H1 (cell line): ENCODE data around the gene GAGE12H. TPM values are rescaled to one million over a fixed set of nuclear protein-coding genes. Genes with fewer than 3 reads are reported as not detected.
"Not testable (repeated sequence)": the region's sequence is repeated elsewhere in the genome, so short reads cannot be mapped to it uniquely, and the experiment has no call there.

Experiments used
- CTCF ChIA-PET: fragments of 300-600 bp; sonication (Branson Sonifier 250); formaldehyde crosslinking; loops from one replicate; lab custom pipeline; 2021; ENCODE audit not compliant: partially characterized antibody; lab: Charles Lee
- POLR2A ChIA-PET: fragments of 300-600 bp; sonication (Branson Sonifier 250); formaldehyde crosslinking; loops from one replicate; lab custom pipeline; 2021; ENCODE audit warnings: inconsistent platforms; ENCODE audit not compliant: partially characterized antibody; lab: Charles Lee
- DNase-seq, 2 experiments: peaks; one replicate each; pipeline versions ENCODE4 v3.0.0 to v3.0.0-alpha.2; 2010 to 2022; ENCODE audit warnings: low spot score in 2 of 2, low read depth in 1 of 2, mixed read lengths in 1 of 2
- FAIRE-seq: peaks from 2 replicates; lab custom pipeline; 2011; peaks lifted over from hg19 to GRCh38; lab: Jason Lieb, UNC
- H2AFZ ChIP-seq: 2 replicates; pipeline ENCODE4 v1.8.1; 2012; ENCODE audit warnings: low read length, inconsistent platforms
- H2AK5ac ChIP-seq: 2 replicates; pipeline ENCODE4 v1.6.1; 2013; ENCODE audit warnings: low read depth, low read length
- H2BK120ac ChIP-seq: replicated peaks from 2 replicates; pipeline ENCODE3; 2013; ENCODE audit warnings: low read depth, low read length, inconsistent platforms
- H2BK12ac ChIP-seq: 2 replicates; pipeline ENCODE4 v1.6.1; 2013; ENCODE audit warnings: low read depth, low read length
- H2BK15ac ChIP-seq: 2 replicates; pipeline ENCODE4 v1.6.1; 2013; ENCODE audit warnings: low read length
- H2BK20ac ChIP-seq: 2 replicates; pipeline ENCODE4 v1.6.1; 2013; ENCODE audit warnings: low read length
- H2BK5ac ChIP-seq: 2 replicates; pipeline ENCODE4 v1.6.1; 2013; ENCODE audit warnings: low read depth, low read length
- H3K14ac ChIP-seq: 2 replicates; pipeline ENCODE4 v1.6.1; 2013; ENCODE audit warnings: inconsistent platforms; ENCODE audit not compliant: insufficient read length
- H3K18ac ChIP-seq: 2 replicates; pipeline ENCODE4 v1.6.1; 2013; ENCODE audit warnings: low read length; ENCODE audit errors: extremely low read depth
- H3K23ac ChIP-seq: 2 replicates; pipeline ENCODE4 v1.6.1; 2013; ENCODE audit warnings: inconsistent platforms; ENCODE audit not compliant: insufficient read length
- H3K23me2 ChIP-seq: 2 replicates; pipeline ENCODE4 v1.6.1; 2013; ENCODE audit warnings: low read depth, low read length
- H3K27ac ChIP-seq: 2 replicates; pipeline ENCODE4 v1.6.1; 2011; ENCODE audit warnings: low read depth, low read length, inconsistent platforms
- H3K27me3 ChIP-seq, 4 experiments: replicated peaks in 1 of 4; 1 replicate in 1 of 4; 2 replicates in 3 of 4; pipeline versions ENCODE4 v1.6.1 to v1.8.1; 2011 to 2013; ENCODE audit warnings: low read length in 3 of 4, mild to moderate bottlenecking in 3 of 4, inconsistent platforms in 2 of 4, mixed read lengths in 2 of 4, moderate library complexity in 1 of 4; ENCODE audit not compliant: control insufficient read depth in 3 of 4, insufficient read depth in 3 of 4; ENCODE audit errors: extremely low read depth in 1 of 4
- H3K36me3 ChIP-seq, 4 experiments: 2 replicates each; pipeline versions ENCODE4 v1.6.1 to v1.8.1; 2011 to 2013; ENCODE audit warnings: mild to moderate bottlenecking in 4 of 4, low read length in 3 of 4, moderate library complexity in 2 of 4, control low read depth in 1 of 4, inconsistent platforms in 1 of 4; ENCODE audit not compliant: insufficient read depth in 4 of 4, control insufficient read depth in 2 of 4
- H3K4ac ChIP-seq: replicated peaks from 2 replicates; pipeline ENCODE3; 2013; ENCODE audit warnings: low read length, low read depth, mixed read lengths, inconsistent platforms; ENCODE audit not compliant: insufficient read length
- H3K4me1 ChIP-seq, 4 experiments: replicated peaks in 1 of 4; 1 replicate in 1 of 4; 2 replicates in 3 of 4; pipeline versions ENCODE4 v1.6.1 to v1.8.1; 2011 to 2013; ENCODE audit warnings: low read length in 3 of 4, inconsistent platforms in 2 of 4, mixed read lengths in 1 of 4; ENCODE audit not compliant: insufficient read depth in 4 of 4, control insufficient read depth in 3 of 4
- H3K4me2 ChIP-seq, 2 experiments: 2 replicates each; pipeline versions ENCODE4 v1.6.1 to v1.8.1; 2011 to 2013; ENCODE audit warnings: low read depth in 2 of 2, low read length in 2 of 2, control low read depth in 1 of 2, inconsistent platforms in 1 of 2, mild to moderate bottlenecking in 1 of 2; ENCODE audit not compliant: insufficient read depth in 1 of 2
- H3K4me3 ChIP-seq, 4 experiments: fragments of 200-600, 300-600 bp in 1 of 4; sonication (generic), shearing (Covaris generic), sonication (Bioruptor Twin) in 1 of 4; 2 replicates each; pipeline versions ENCODE4 v1.5.1 to v1.8.1; 2011 to 2016; ENCODE audit warnings: low read length in 4 of 4, low read depth in 3 of 4, control low read depth in 2 of 4, inconsistent platforms in 2 of 4, mild to moderate bottlenecking in 2 of 4, mixed read lengths in 1 of 4, moderate library complexity in 1 of 4; ENCODE audit not compliant: insufficient read depth in 2 of 4; ENCODE audit errors: extremely low read depth in 1 of 4
- H3K56ac ChIP-seq: replicated peaks from 2 replicates; pipeline ENCODE3; 2013; ENCODE audit warnings: low read depth, mild to moderate bottlenecking, mixed read lengths, low read length, inconsistent platforms; ENCODE audit not compliant: insufficient read length
- H3K79me1 ChIP-seq: 2 replicates; pipeline ENCODE4 v1.6.1; 2013; ENCODE audit warnings: low read depth, low read length, control low read depth
- H3K79me2 ChIP-seq, 2 experiments: 2 replicates each; pipeline versions ENCODE4 v1.6.1 to v1.8.1; 2012 to 2013; ENCODE audit warnings: low read length in 2 of 2, mild to moderate bottlenecking in 2 of 2, inconsistent platforms in 1 of 2; ENCODE audit not compliant: insufficient read depth in 2 of 2, control insufficient read depth in 1 of 2
- H3K9ac ChIP-seq, 4 experiments: replicated peaks in 1 of 4; 1 replicate in 1 of 4; 2 replicates in 3 of 4; pipeline versions ENCODE4 v1.6.1 to v1.8.1; 2011 to 2013; ENCODE audit warnings: low read depth in 3 of 4, low read length in 3 of 4, control low read depth in 2 of 4, mild to moderate bottlenecking in 2 of 4, moderate library complexity in 2 of 4, inconsistent platforms in 1 of 4; ENCODE audit errors: extremely low read depth in 1 of 4
- H3K9me3 ChIP-seq, 2 experiments: 2 replicates each; pipeline versions ENCODE4 v1.6.1 to v1.8.1; 2012 to 2013; ENCODE audit warnings: mild to moderate bottlenecking in 2 of 2, moderate library complexity in 2 of 2, control low read depth in 1 of 2, inconsistent platforms in 1 of 2, low read depth in 1 of 2, low read length in 1 of 2, mixed read lengths in 1 of 2; ENCODE audit not compliant: insufficient read depth in 2 of 2
- H4K20me1 ChIP-seq, 2 experiments: replicated peaks in 1 of 2; 2 replicates each; pipeline versions ENCODE3 to v1.8.1; 2011 to 2013; ENCODE audit warnings: inconsistent platforms in 2 of 2, low read length in 2 of 2, mild to moderate bottlenecking in 1 of 2; ENCODE audit not compliant: insufficient read depth in 2 of 2, control insufficient read depth in 1 of 2
- H4K5ac ChIP-seq: 2 replicates; pipeline ENCODE4 v1.6.1; 2013; ENCODE audit warnings: low read length, low read depth, mixed read lengths, inconsistent platforms; ENCODE audit not compliant: insufficient read length
- H4K8ac ChIP-seq: 2 replicates; pipeline ENCODE4 v1.8.0; 2013; ENCODE audit warnings: mild to moderate bottlenecking, moderate library complexity, low read length, inconsistent platforms; ENCODE audit not compliant: insufficient read depth; ENCODE audit errors: extremely low read depth
- H4K91ac ChIP-seq: replicated peaks from 2 replicates; pipeline ENCODE3; 2013; ENCODE audit warnings: low read length, mixed read lengths, inconsistent platforms; ENCODE audit not compliant: insufficient read length
- WGBS, 2 experiments: shearing (Covaris generic) in 1 of 2; methylation state at CpG; one replicate each; pipeline versions ENCODE4 v1.1.6 to v1.1.7; 2013 to 2015; ENCODE audit warnings: low lambda C conversion rate in 2 of 2, mixed read lengths in 2 of 2, inconsistent platforms in 1 of 2, low coverage in 1 of 2, missing lambda C conversion rate in 1 of 2; ENCODE audit not compliant: insufficient replicate concordance in 2 of 2, insufficient coverage in 1 of 2, insufficient read length in 1 of 2; ENCODE audit errors: extremely low coverage in 1 of 2, missing lambda C conversion rate in 1 of 2; 5-methylcytosine and 5-hydroxymethylcytosine counted together
- polyA plus RNA-seq, 7 experiments: library from polyadenylated mRNA; depleted of rRNA in 3 of 7; stranded (reverse) in 5 of 7; unstranded in 2 of 7; fragments of >200 nt in 5 of 7; fragments of 200-250 nt in 2 of 7; gene quantifications; 1 replicate in 5 of 7; 2 replicates in 1 of 7; 4 replicates in 1 of 7; pipeline versions ENCODE4 v1.2.1 to v1.2.3, GENCODE V29; 2011 to 2013; ENCODE audit warnings: missing spikeins in 2 of 7, mixed read lengths in 2 of 7
- total RNA-seq: library from RNA; stranded (reverse); fragmentation: NEBNext Ultra II Directional; extraction: Animal tissue kit (Norgen Biotek cat#: 25700); gene quantifications from 2 replicates; pipeline ENCODE4 v1.2.1, GENCODE V29; 2021

Gene GAGE12H
- total and polyA plus RNA-seq, 2 of the 8 experiments (the other 6 are each of a cell fraction or from before 2014, with no cell fraction given): not detected

- FAIRE-seq, H3K27ac ChIP-seq, H2BK20ac ChIP-seq, H4K5ac ChIP-seq, H3K18ac ChIP-seq, H4K20me1 ChIP-seq, H3K4ac ChIP-seq, H3K23me2 ChIP-seq, H3K56ac ChIP-seq, H2AFZ ChIP-seq, H2AK5ac ChIP-seq, H4K91ac ChIP-seq, H3K79me1 ChIP-seq, H3K9ac ChIP-seq, H3K27me3 ChIP-seq, H2BK12ac ChIP-seq, H3K36me3 ChIP-seq, POLR2A ChIA-PET, H3K4me1 ChIP-seq, H2BK120ac ChIP-seq, H3K23ac ChIP-seq, H3K79me2 ChIP-seq, H2BK5ac ChIP-seq, H3K4me2 ChIP-seq, H3K9me3 ChIP-seq, H3K14ac ChIP-seq, H2BK15ac ChIP-seq, H4K8ac ChIP-seq, DNase-seq, CTCF ChIA-PET, H3K4me3 ChIP-seq: not testable (repeated sequence)
- no CpG with 5 or more reads among the region's 16 CpGs for WGBS, 2 experiments
Measured at GRCh38 chrX:49541433-49541832, 38.3 kb upstream of the GAGE12H start, which contains the start of gene GAGE12D. Gene GAGE12D (plus strand): TSS chrX:49541733. CDS start chrX:49542888, 1,155 bp downstream.

GRCh38 chrX:49550989-49551388, 28.8 kb upstream of the GAGE12H start, which contains the start of gene GAGE12E:
Gene GAGE12E (plus strand): TSS chrX:49551289. CDS start chrX:49552444, 1,155 bp downstream.
- FAIRE-seq, H3K4me1 ChIP-seq, H3K23ac ChIP-seq, H3K36me3 ChIP-seq, H3K23me2 ChIP-seq, H2BK20ac ChIP-seq, H3K9ac ChIP-seq, H3K18ac ChIP-seq, H2BK12ac ChIP-seq, H3K4ac ChIP-seq, POLR2A ChIA-PET, H4K20me1 ChIP-seq, H3K9me3 ChIP-seq, H3K4me2 ChIP-seq, H3K56ac ChIP-seq, H4K91ac ChIP-seq, DNase-seq, CTCF ChIA-PET, H2BK15ac ChIP-seq, H3K79me2 ChIP-seq, H3K14ac ChIP-seq, H3K27me3 ChIP-seq, H2AFZ ChIP-seq, H3K27ac ChIP-seq, H2BK5ac ChIP-seq, H2AK5ac ChIP-seq, H4K8ac ChIP-seq, H2BK120ac ChIP-seq, H3K79me1 ChIP-seq, H3K4me3 ChIP-seq, H4K5ac ChIP-seq: not testable (repeated sequence)
- no CpG with 5 or more reads among the region's 16 CpGs for WGBS, 2 experiments
